Fibroblast of villous mesenchyme (primary cell): ENCODE results near the gene SLC27A1. TPM values are rescaled to one million over a fixed set of nuclear protein-coding genes. Genes with fewer than 3 reads are reported as not detected.
"Not testable (repeated sequence)": the region's sequence is repeated elsewhere in the genome, so short reads cannot be mapped to it uniquely, and the experiment has no call there.

ENCODE experiments used
- DNase-seq: peaks from one replicate; pipeline ENCODE4 v3.0.0-alpha.2; 2010; ENCODE audit warnings: low read depth
- H3K4me3 ChIP-seq: 2 replicates; pipeline ENCODE4 v1.5.1; 2011; ENCODE audit warnings: low read depth, mild to moderate bottlenecking, low read length
- total RNA-seq: library from RNA; depleted of rRNA; stranded (reverse); fragments of >200 nt; gene quantifications from 2 replicates; pipeline ENCODE4 v1.2.3, GENCODE V29; 2012
- TF ChIP-seq, protein P1 (sequence below): IDR thresholded peaks from 2 replicates; pipeline ENCODE4 v1.5.1; 2012; ENCODE audit warnings: low read depth, mild to moderate bottlenecking, low read length; ENCODE audit not compliant: insufficient read depth

SLC27A1 gene
- total RNA-seq, 1 donor = 10.8 TPM

DNA sequence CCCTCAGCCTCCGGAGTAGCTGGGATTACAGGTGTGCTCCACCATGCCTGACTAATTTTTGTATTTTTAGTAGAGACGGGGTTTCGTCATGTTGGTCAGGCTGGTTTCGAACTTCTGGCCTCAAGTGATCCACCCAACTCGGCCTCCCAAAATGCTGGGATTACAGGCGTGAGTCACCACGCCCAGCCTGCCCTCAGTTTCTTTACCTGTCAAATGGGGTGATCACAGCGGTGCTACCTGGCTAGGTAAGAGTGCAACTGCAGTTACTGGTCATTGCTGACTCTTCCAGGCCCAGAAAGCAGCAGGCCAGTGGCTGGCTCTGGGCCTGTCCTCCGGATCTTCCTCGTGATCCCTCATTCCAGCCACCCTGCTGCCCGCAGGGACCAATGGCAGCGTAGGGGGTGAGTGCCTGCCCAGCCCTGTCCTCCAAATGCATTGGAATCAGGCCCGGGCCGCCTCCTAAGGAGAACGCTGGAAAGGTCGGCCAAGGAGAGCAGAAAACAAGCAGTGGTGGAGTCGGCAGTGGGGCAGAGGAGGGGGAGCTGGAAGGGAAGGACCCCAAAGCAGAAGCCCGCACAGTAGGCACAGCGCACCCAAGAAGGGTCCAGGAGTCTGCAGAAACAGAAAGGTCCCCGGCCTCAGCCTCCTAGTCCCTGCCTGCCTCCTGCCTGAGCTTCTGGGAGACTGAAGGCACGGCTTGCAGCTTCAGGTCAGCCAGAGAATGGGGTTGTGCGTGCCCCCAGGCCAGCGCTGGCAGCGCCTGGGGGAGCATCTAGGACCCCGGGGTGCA lies 1.8 kb upstream of the SLC27A1 start:
- TF ChIP-seq, protein P1, sequence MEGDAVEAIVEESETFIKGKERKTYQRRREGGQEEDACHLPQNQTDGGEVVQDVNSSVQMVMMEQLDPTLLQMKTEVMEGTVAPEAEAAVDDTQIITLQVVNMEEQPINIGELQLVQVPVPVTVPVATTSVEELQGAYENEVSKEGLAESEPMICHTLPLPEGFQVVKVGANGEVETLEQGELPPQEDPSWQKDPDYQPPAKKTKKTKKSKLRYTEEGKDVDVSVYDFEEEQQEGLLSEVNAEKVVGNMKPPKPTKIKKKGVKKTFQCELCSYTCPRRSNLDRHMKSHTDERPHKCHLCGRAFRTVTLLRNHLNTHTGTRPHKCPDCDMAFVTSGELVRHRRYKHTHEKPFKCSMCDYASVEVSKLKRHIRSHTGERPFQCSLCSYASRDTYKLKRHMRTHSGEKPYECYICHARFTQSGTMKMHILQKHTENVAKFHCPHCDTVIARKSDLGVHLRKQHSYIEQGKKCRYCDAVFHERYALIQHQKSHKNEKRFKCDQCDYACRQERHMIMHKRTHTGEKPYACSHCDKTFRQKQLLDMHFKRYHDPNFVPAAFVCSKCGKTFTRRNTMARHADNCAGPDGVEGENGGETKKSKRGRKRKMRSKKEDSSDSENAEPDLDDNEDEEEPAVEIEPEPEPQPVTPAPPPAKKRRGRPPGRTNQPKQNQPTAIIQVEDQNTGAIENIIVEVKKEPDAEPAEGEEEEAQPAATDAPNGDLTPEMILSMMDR = no peak
- DNase-seq = no peak
- H3K4me3 ChIP-seq = peak overlapping the region; percentile 77

DNA sequence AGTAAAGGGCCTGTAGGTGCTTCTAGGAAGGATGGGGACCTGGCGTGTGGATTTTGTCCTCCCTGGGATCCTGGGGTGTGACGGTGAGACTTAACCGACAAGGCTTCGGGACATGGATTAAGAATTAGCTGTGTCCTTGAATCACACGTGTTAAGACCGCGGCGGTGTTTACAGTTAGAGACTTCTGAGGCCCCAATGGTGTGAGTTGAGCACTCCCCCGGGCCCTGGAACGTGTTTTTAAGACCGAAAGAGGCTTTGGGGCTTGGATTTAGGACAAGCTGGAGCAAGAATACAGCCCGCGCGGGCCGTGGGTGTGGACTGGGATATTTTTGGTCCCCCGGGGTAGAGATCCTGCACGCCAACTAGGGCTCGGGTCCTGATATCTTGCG lies 1.2 kb upstream of the SLC27A1 start:
- no peak for DNase-seq
- TF ChIP-seq, protein P1 = no peak
- peak overlapping the region; percentile 77 for H3K4me3 ChIP-seq

DNA sequence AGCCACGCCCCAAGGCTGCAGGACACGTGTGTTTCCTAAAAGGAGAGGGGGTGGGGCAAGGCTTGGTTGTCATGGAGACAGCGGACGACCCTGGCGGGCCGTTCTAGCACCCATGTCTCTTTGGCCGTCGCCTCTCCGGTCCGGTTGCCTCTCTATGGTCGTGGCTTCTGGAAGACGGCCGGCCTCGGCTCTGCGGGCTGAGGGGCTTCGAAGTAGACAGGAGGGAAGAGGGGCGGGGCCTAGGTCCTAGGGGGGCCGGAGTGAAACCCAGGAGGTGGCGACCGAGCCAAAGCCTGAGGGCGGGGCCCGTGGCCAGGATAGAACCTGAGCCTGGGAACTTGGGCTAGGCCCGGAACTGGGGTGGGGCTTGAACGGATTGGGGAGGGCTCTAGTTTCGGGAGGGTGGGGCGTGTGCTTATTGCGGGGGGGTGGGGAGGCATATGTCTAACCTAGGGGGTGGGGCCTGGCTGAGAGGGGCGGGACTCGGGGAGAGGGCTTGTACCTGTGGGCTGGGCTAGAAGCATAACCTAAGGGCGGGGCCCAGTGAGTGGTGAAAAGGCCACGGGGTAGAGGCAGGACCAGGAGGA lies 750 bp upstream of the SLC27A1 start:
- H3K4me3 ChIP-seq = peak overlapping the region; percentile 77
- TF ChIP-seq, protein P1 = no peak
- DNase-seq = peak; percentile 97

DNA sequence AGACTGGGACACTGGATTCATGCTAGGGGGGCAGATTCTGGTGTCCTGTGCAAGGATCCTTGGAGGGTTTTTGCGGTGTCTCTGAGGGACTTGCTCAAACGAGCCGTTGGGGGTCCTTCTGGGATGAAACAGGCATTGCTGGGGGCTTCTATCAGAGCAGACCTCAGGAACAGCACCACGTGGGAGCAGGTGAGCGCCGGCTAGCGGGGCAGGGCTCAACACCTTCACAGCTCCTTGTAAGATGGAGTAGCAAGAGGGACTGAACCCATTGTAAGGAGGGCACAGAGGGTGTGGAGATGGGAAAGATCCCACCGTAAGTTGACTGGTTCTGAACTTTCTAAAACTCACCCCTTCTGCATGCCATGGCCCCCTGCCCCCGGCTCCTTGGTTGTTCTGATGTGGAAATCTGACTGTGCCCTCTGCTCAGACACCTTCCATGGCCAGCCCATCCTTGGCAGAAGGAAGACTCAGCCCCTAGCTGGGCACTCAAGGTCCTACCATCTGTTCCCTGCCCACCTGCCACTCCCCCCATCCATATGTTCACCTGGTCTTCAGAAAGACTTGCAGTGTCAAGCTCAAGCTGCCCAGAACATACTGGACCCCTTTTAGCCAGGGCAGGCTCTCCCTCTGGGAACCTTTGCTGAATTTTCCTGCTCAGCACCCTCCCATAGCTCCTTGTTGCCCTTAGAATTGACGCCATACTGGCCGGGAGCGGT lies 1.2 kb downstream of the SLC27A1 start:
- H3K4me3 ChIP-seq = peak overlapping the region; percentile 77
- TF ChIP-seq, protein P1 = no peak
- no peak for DNase-seq

DNA sequence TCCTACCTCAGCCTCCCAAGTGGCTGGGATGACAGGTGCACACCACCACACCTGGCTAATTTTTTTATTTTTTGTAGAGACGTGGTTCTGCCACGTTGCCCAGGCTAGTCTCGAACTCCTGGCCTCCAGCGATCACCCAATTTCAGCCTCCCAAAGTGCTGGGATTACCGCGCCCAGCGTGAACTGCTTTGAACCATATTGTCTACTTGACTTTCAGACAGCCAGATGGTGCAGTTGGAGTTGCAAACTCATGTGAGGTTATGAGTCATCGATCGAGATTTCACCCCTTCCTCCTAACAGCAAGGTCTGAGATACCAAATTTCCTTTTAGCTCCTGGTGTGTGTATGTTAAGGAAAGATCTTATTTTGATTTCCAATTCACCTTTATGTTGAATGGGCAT lies 2.7 kb downstream of the SLC27A1 start:
- H3K4me3 ChIP-seq = no peak overlapping the region
- DNase-seq = peak; percentile 81

DNA sequence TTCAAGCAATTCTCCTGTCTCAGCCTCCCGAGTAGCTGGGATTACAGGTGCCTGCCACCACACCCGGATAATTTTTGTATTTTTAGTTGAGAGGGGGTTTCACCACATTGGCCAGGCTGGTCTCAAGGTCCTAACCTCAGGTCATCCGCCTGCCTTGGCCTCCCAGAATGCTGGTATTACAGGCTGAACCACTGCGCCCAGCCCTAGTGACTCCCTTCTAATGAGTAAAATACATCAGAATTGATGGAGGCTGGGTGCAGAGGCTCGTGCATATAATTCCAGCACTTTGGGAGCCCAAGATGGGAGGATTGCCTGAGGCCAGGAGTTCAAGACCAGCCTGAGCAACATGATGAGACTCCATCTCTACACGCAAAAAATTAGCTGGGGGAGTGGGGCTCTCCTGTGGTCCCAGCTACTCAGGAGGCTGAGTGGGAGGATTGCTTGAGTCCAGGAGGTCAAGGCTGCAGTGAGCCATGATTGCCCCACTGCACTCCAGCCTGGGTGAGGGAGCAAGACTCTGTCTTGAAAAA lies 4.8 kb downstream of the SLC27A1 start:
- not testable (repeated sequence) for H3K4me3 ChIP-seq

More for the DNA sequence above, 2.7 kb downstream of the SLC27A1 start:
- TF ChIP-seq, protein P1 = no peak

More for the DNA sequence above, 4.8 kb downstream of the SLC27A1 start:
- DNase-seq = not testable (repeated sequence)
